Esophagus squamous epithelium (tissue), 5 donors: ENCODE data around the gene PALM. TPM values are rescaled to one million over a fixed set of nuclear protein-coding genes. Genes with fewer than 3 reads are reported as not detected.
A peak's percentile ranks its signal among the peaks of the same experiment; 100 is the strongest.
"Not testable (repeated sequence)": the region's sequence is repeated elsewhere in the genome, so short reads cannot be mapped to it uniquely, and the experiment has no call there.

Source experiments
- DNase-seq: peaks from one replicate; lab custom pipeline; 2025; lab: John Stamatoyannopoulos, UW
- H3K27ac ChIP-seq, 4 donors: fragments of 200-600 bp; sonication (generic); one replicate each; pipeline ENCODE4 v1.5.1; 2016 to 2019; ENCODE audit warnings: mild to moderate bottlenecking in 1 of 4
- H3K27me3 ChIP-seq, 4 donors: fragments of 200-600 bp; sonication (generic); 1 replicate in 3 of 4; 2 replicates in 1 of 4; pipeline versions ENCODE4 v1.5.1 to v1.6.0; 2017 to 2021; ENCODE audit warnings: antibody characterized with exemption in 1 of 4
- H3K36me3 ChIP-seq, 3 donors: fragments of 200-600 bp; sonication (generic); one replicate each; pipeline ENCODE4 v1.5.1; 2016 to 2019
- H3K4me1 ChIP-seq, 3 donors: fragments of 200-600 bp; sonication (generic); one replicate each; pipeline ENCODE4 v1.5.1; 2017 to 2019
- H3K4me3 ChIP-seq, 4 donors: fragments of 200-600 bp; sonication (generic); 1 replicate in 3 of 4; 2 replicates in 1 of 4; pipeline ENCODE4 v1.5.1; 2016 to 2019; ENCODE audit warnings: mild to moderate bottlenecking in 2 of 4, moderate library complexity in 1 of 4
- H3K9me3 ChIP-seq, 3 donors: fragments of 200-600 bp; sonication (generic); one replicate each; pipeline ENCODE4 v1.5.1; 2016 to 2019
- CTCF ChIP-seq, 6 experiments: fragments of 450-650 bp in 4 of 6; fragments of 200-600 bp in 2 of 6; sonication (generic) in 2 of 6; IDR thresholded peaks; one replicate each; pipeline ENCODE4 v1.5.1; 2016 to 2019; ENCODE audit warnings: antibody characterized with exemption in 6 of 6, mild to moderate bottlenecking in 4 of 6, moderate library complexity in 4 of 6
- POLR2A ChIP-seq, 4 donors: fragments of 450-650 bp; IDR thresholded peaks; one replicate each; pipeline ENCODE4 v1.6.1; 2017; ENCODE audit warnings: antibody characterized with exemption in 4 of 4, mild to moderate bottlenecking in 4 of 4, moderate library complexity in 3 of 4
- WGBS, 2 donors: methylation state at CpG; one replicate each; pipeline ENCODE4 v1.1.5; 2018; 5-methylcytosine and 5-hydroxymethylcytosine counted together
- intact Hi-C: fragments of 100-400 bp; cut with DNase I; formaldehyde crosslinking; loops from one replicate; pipeline ENCODE4 v1.15.0; 2022
- total RNA-seq, 4 donors: library from RNA; depleted of rRNA; stranded (reverse); fragments of >200 nt; gene quantifications; one replicate each; pipeline ENCODE4 v1.1.0, GENCODE V29; 2016
- donor health status: DM: yes; HTN: yes; CAD: no.

PALM gene
- total RNA-seq, 4 donors from 2014 or later, result 2.6 to 19.3 (median 6.5) TPM

- H3K4me1 ChIP-seq, result peaks cover 0 to 16% (median 4%) of the 10 kb centered on the region in 3 donors
- no peak overlapping the region for H3K4me3 ChIP-seq
- no peaks in the 10 kb centered on the region for H3K27me3 ChIP-seq
- no peak for DNase-seq
- peaks cover 0 to 9% (median 5%) of the 10 kb centered on the region in 3 donors for H3K36me3 ChIP-seq
- no peak overlapping the region for H3K27ac ChIP-seq
- TF ChIP-seq CTCF (IDR thresholded peaks at IDR 0.05), result peak in 5 of 6 experiments; percentile 28 to 49 (median 33)
- TF ChIP-seq POLR2A (IDR thresholded peaks at IDR 0.05), result no peak
- intact Hi-C loops, result no loop called here
- WGBS, 2 donors, result 33 to 44% methylated on average over 14 to 21 of the region's 22 CpGs
- H3K9me3 ChIP-seq, result no peaks in the 10 kb centered on the region
These were observed 28.9 kb downstream of the PALM start for GRCh38 chr19:737591-738093.

GRCh38 chr19:738509-739128 is 29.9 kb downstream of the PALM start:
- intact Hi-C loops, result no loop called here
- DNase-seq, result no peak
- Histone ChIP-seq H3K36me3 (peaks cover 0 to 9% (median 5%) of the 10 kb centered on the region in 3 donors), H3K27ac (no peak overlapping the region), H3K4me3 (no peak overlapping the region), H3K27me3 (no peaks in the 10 kb centered on the region), H3K4me1 (peaks cover 0 to 16% (median 4%) of the 10 kb centered on the region in 3 donors), H3K9me3 (no peaks in the 10 kb centered on the region)
- no peak for TF ChIP-seq CTCF (IDR thresholded peaks at IDR 0.05)
- TF ChIP-seq POLR2A (IDR thresholded peaks at IDR 0.05), result no peak
- WGBS, 2 donors, result 86 to 88% methylated on average over 13 to 16 of the region's 23 CpGs

- no peak overlapping the region for H3K27ac ChIP-seq
- intact Hi-C loops, result no loop called here
- DNase-seq, result no peak
These were observed 31.4 kb downstream of the PALM start for GRCh38 chr19:739998-740715.

GRCh38 chr19:740816-741505 is 32.2 kb downstream of the PALM start:
- H3K27ac ChIP-seq, H3K9me3 ChIP-seq, H3K4me1 ChIP-seq, DNase-seq, intact Hi-C loops, H3K4me3 ChIP-seq, H3K27me3 ChIP-seq: not testable (repeated sequence)
- H3K36me3 ChIP-seq, result peaks cover 0 to 10% (median 5%) of the 10 kb centered on the region in 3 donors
- 73 to 88% methylated on average over 8 to 11 of the region's 16 CpGs for WGBS, 2 donors

More at GRCh38 chr19:739998-740715, 31.4 kb downstream of the PALM start:
- 85 to 89% methylated on average over 14 to 20 of the region's 36 CpGs for WGBS, 2 donors
- TF ChIP-seq CTCF (IDR thresholded peaks at IDR 0.05) (no peak), POLR2A (IDR thresholded peaks at IDR 0.05) (no peak)
- Histone ChIP-seq H3K9me3 (no peaks in the 10 kb centered on the region), H3K27me3 (no peaks in the 10 kb centered on the region), H3K36me3 (peaks cover 0 to 9% (median 5%) of the 10 kb centered on the region in 3 donors), H3K4me3 (no peak overlapping the region), H3K4me1 (peaks cover 0 to 6% (median 4%) of the 10 kb centered on the region in 3 donors)

- H3K9me3 ChIP-seq, result no peaks in the 10 kb centered on the region
- no peaks in the 10 kb centered on the region for H3K27me3 ChIP-seq
- H3K4me1 ChIP-seq, result no peaks in the 10 kb centered on the region
- WGBS, 2 donors, result 68 to 76% methylated on average over 17 of the region's 19 CpGs
- TF ChIP-seq POLR2A (IDR thresholded peaks at IDR 0.05) (no peak), CTCF (IDR thresholded peaks at IDR 0.05) (no peak)
- peaks cover 0 to 10% (median 5%) of the 10 kb centered on the region in 3 donors for H3K36me3 ChIP-seq
- DNase-seq, result no peak
- intact Hi-C loops, result no loop called here
- no peak overlapping the region for H3K4me3 ChIP-seq
- no peak overlapping the region for H3K27ac ChIP-seq
These were observed 32.9 kb downstream of the PALM start for GRCh38 chr19:741506-742131.
